AG10803 (cell line): Measurements from ENCODE around the gene ZNF276.

Experiments used
- DNase-seq: peaks from one replicate; pipeline ENCODE4 v3.0.0; 2010; ENCODE audit warnings: low read depth
- H3K4me3 ChIP-seq: 2 replicates; pipeline ENCODE4 v1.5.1; 2011; ENCODE audit warnings: mild to moderate bottlenecking, low read length, control low read depth
- TF ChIP-seq, protein P1 (sequence below): conservative IDR thresholded peaks from 2 replicates; pipeline ENCODE4 v1.5.1; 2011; ENCODE audit warnings: mild to moderate bottlenecking, low read length, control low read depth, inconsistent platforms

ZNF276 gene

DNA sequence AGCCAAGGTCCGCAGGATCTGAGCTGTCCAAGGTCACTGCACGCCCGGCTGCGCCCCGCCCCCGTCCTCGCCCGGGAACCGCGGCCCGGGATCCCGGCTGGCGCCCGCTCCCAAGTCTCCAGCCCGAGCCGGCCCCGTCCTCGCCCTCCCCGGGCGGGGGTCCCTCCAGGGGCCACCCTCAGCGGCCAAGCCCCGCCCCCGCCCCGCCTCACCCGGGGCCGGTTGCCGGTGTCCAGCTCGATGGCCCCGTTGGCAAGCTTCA is 855 bp upstream of the ZNF276 start:
- TF ChIP-seq, protein P1, sequence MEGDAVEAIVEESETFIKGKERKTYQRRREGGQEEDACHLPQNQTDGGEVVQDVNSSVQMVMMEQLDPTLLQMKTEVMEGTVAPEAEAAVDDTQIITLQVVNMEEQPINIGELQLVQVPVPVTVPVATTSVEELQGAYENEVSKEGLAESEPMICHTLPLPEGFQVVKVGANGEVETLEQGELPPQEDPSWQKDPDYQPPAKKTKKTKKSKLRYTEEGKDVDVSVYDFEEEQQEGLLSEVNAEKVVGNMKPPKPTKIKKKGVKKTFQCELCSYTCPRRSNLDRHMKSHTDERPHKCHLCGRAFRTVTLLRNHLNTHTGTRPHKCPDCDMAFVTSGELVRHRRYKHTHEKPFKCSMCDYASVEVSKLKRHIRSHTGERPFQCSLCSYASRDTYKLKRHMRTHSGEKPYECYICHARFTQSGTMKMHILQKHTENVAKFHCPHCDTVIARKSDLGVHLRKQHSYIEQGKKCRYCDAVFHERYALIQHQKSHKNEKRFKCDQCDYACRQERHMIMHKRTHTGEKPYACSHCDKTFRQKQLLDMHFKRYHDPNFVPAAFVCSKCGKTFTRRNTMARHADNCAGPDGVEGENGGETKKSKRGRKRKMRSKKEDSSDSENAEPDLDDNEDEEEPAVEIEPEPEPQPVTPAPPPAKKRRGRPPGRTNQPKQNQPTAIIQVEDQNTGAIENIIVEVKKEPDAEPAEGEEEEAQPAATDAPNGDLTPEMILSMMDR: no peak
- peak overlapping the region; percentile 84 for H3K4me3 ChIP-seq
- DNase-seq: no peak

DNA sequence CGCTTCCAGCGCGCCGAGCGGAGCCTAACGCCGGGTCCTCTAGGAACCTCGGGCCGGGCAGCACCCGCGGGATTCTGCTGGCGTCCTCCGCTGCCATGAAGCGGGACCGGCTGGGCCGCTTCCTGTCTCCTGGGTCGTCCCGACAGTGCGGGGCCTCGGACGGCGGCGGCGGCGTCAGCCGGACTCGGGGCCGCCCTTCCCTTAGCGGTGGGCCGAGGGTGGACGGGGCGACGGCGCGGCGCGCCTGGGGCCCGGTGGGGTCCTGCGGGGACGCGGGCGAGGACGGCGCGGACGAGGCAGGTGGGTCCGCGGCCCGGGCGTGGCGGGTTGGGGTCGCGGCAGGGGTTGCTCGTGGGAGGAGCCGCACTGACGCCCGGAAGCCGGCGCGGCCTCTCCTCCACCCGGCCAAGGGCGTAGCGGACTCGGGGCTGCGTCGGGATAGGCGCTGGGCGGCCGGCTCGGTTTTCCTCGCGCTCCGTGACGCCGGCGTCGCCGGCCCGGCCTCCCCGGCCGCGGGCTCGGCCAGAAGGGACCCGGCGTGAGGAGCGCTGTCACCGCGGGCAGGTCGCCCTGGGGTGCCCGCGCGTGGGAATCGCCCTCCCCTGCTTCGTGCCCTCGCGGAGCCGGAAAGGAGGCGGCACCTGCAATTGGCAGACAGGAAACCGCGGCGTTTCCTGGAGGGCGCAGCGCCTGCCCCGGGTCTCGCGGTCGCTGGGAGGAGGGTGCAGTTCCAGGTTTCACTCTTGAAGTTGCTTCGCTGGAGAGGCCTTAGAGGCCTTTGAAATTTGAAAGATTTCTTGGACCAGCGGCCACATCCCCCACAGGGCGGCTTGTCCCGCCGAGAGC is 432 bp downstream of the ZNF276 start:
- DNase-seq: peak; percentile 38
- TF ChIP-seq, protein P1: no peak
- peak overlapping the region; percentile 84 for H3K4me3 ChIP-seq

DNA sequence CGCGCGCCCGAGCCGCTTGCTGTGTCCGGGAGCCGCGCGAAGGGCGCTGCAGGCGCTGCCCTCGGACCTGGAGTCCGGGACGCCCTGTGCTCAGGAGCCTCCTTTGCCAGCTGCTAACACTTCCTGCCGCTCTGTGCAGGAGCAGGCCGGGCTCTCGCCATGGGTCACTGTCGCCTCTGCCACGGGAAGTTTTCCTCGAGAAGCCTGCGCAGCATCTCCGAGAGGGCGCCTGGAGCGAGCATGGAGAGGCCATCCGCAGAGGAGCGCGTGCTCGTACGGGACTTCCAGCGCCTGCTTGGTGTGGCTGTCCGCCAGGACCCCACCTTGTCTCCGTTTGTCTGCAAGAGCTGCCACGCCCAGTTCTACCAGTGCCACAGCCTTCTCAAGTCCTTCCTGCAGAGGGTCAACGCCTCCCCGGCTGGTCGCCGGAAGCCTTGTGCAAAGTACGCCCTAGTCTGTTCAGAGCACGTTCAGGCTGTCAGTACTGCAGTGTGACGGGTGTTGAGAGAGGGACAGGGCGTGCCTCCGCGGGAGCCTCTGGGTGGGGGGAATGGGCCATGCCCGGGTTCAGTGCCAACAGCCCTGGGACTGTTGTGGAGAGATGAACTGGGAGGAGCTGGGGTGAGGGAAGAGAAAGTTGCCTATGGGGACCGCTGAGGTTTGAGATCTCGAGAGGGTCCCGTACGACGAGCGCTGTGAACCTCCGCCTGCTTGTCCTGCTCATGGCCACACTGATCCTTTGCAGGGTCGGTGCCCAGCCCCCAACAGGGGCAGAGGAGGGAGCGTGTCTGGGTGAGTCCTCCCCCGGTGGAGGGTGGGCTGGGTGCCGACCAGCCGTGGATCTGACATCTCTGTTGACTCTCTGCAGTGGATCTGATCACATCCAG is 1.3 kb downstream of the ZNF276 start:
- TF ChIP-seq, protein P1: no peak
- DNase-seq: no peak
- H3K4me3 ChIP-seq: peak overlapping the region; percentile 84

DNA sequence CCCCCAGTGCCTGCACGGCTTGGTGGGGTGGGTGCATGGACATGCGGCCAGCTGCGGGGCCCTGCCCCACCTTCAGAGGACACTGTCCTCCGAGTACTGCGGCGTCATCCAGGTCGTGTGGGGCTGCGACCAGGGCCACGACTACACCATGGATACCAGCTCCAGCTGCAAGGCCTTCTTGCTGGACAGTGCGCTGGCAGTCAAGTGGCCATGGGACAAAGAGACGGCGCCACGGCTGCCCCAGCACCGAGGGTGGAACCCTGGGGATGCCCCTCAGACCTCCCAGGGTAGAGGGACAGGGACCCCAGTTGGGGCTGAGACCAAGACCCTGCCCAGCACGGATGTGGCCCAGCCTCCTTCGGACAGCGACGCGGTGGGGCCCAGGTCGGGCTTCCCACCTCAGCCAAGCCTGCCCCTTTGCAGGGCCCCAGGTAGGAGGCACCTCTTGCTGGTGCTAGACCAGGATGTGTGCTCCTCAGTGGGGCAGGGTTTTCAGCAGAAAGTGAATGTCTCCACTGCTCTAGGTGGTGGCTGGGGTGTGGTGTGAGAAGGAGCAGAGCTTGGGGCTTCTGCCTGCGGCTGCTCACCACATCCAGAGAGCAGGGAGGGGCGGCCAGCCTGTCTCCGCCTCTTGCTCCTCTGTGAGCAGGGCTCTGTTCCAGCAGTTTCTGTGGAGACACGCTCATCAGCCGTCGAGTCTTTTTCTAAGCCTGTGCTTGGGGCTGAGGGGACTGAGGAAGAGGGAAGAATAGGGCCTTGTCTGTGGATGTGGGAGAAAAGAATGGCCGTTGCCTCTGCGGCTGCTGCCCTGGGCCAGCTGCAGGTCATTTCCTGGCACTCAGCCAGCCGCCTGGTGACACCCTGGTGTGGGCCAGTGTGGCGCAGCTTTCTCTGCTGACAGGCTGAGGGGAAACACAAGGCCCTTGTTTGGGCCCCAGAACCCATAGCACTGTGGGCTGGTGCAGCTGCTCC is 2.2 kb downstream of the ZNF276 start:
- TF ChIP-seq, protein P1: no peak
- DNase-seq: peak; percentile 29
- no peak overlapping the region for H3K4me3 ChIP-seq

DNA sequence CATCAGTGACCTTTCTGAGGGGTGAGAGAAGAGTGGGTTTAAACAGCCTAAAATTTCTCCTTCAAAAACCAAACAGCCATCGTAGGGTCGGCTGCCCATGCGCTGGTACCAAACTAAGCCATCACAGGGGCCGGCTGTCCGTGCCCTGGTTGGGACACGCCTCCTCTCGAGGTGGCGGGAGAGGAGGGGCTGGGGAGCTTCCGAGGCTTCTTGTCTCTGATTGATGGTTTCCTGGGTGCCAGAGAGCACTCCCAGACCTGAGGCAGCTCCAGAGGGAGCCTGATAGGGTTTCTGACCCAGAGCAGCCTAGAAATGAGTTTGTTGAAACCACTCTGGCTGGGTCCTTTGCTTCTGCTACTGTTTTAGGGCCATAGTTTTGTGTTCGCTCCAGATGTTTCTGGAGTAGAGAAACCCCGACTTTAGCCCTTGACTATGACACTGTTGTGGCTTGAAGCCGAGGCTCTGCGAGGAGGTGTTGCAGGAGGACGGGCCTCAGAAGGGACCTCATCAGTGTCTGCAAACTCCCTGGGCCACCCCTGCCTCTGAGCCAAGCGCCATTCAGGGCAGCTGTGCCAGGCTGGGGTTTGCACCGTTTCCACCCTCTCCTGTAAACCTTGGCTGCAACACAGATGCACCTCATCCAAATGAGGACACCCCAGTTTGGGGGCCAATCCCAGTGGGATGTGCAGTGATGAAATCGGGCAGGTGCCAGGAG is 6.2 kb downstream of the ZNF276 start:
- DNase-seq: no peak
- TF ChIP-seq, protein P1: no peak
- H3K4me3 ChIP-seq: no peak overlapping the region

DNA sequence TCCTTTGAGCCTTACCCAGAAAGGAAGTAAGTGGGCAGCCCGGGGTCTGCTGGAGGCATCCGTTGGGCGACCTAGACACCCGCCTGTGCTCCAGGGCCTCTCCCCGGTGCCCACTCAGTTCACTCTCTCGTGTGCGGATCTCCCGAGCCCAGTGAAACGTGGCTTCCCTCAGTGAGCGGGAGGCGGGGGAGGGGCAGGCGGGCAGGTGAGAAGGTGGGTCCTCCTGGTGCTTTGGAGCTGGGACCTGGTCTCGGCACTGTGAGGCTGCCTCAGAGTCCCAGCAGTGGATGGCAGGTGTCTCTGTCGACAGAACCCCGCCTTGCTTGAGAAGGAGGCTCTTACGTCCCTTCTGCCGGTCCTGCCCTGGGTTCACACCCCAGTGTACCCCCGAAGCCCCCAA is 8.0 kb downstream of the ZNF276 start:
- TF ChIP-seq, protein P1: no peak
- DNase-seq: no peak
- H3K4me3 ChIP-seq: no peak overlapping the region
